GM12873 (cell line): Measurements from ENCODE around the gene LRRK1.

Experiments used
- CTCF ChIP-seq: IDR thresholded peaks from 2 replicates; pipeline ENCODE4 v1.5.1; 2012; ENCODE audit warnings: low read depth, mild to moderate bottlenecking, moderate library complexity, low read length, control low read depth; ENCODE audit not compliant: insufficient read depth; ENCODE audit errors: missing control alignments

Gene LRRK1

GRCh38 chr15:101049282-101049681 is 130.1 kb downstream of the LRRK1 start:
- TF ChIP-seq CTCF, result no peak

- no peak for TF ChIP-seq CTCF
These were observed 130.9 kb downstream of the LRRK1 start for GRCh38 chr15:101049856-101050622.

- no peak for TF ChIP-seq CTCF
These were observed 131.6 kb downstream of the LRRK1 start for GRCh38 chr15:101050623-101051290.

GRCh38 chr15:101051291-101052030 is 132.3 kb downstream of the LRRK1 start:
- TF ChIP-seq CTCF, result no peak

- TF ChIP-seq CTCF, result no peak
These were observed 133.0 kb downstream of the LRRK1 start for GRCh38 chr15:101052031-101052620.

- no peak for TF ChIP-seq CTCF
These were observed 133.5 kb downstream of the LRRK1 start for GRCh38 chr15:101052681-101053121.

- TF ChIP-seq CTCF, result no peak
These were observed 134.1 kb downstream of the LRRK1 start for GRCh38 chr15:101053261-101053660.
